Suprapubic skin (tissue), 4 donors: ENCODE data around the gene ZNF730. TPM values are rescaled to one million over a fixed set of nuclear protein-coding genes. Genes with fewer than 3 reads are reported as not detected.
"Not testable (repeated sequence)": the region's sequence is repeated elsewhere in the genome, so short reads cannot be mapped to it uniquely, and the experiment has no call there.

Source experiments
- DNase-seq, 2 donors: peaks; one replicate each; pipeline ENCODE4 v3.0.0-alpha.2; 2019; ENCODE audit warnings: low spot score in 2 of 2
- H3K27ac ChIP-seq: fragments of 200-600 bp; sonication (generic); one replicate; pipeline ENCODE4 v1.5.1; 2019
- H3K27me3 ChIP-seq: fragments of 200-600 bp; sonication (generic); one replicate; pipeline ENCODE4 v1.5.1; 2019
- H3K36me3 ChIP-seq: fragments of 200-600 bp; sonication (generic); one replicate; pipeline ENCODE4 v1.5.1; 2019
- H3K4me1 ChIP-seq: fragments of 200-600 bp; sonication (generic); one replicate; pipeline ENCODE4 v1.5.1; 2019
- H3K4me3 ChIP-seq: fragments of 200-600 bp; sonication (generic); one replicate; pipeline ENCODE4 v1.5.1; 2019; ENCODE audit warnings: mild to moderate bottlenecking
- H3K9me3 ChIP-seq: fragments of 200-600 bp; sonication (generic); one replicate; pipeline ENCODE4 v1.5.1; 2019
- CTCF ChIP-seq, 2 donors: fragments of 200-600 bp in 1 of 2; fragments of 450-650 bp in 1 of 2; sonication (generic) in 1 of 2; IDR thresholded peaks; one replicate each; pipeline ENCODE4 v1.5.1; 2016 to 2019; ENCODE audit warnings: antibody characterized with exemption in 2 of 2, mild to moderate bottlenecking in 1 of 2, moderate library complexity in 1 of 2
- EP300 ChIP-seq: sonication (generic); formaldehyde crosslinking; IDR thresholded peaks from one replicate; pipeline ENCODE4 v1.6.1; 2017; ENCODE audit warnings: antibody characterized with exemption
- POLR2A ChIP-seq, 2 donors: fragments of 450-650 bp; IDR thresholded peaks; one replicate each; pipeline ENCODE4 v1.6.1; 2017; ENCODE audit warnings: antibody characterized with exemption in 2 of 2, mild to moderate bottlenecking in 2 of 2, moderate library complexity in 2 of 2
- POLR2AphosphoS5 ChIP-seq, 3 donors: sonication (generic); formaldehyde crosslinking; IDR thresholded peaks; one replicate each; pipeline ENCODE4 v1.6.1; 2017; ENCODE audit warnings: antibody characterized with exemption in 3 of 3
- WGBS: methylation state at CpG from one replicate; pipeline ENCODE4 v1.1.5; 2018; 5-methylcytosine and 5-hydroxymethylcytosine counted together
- total RNA-seq, 4 donors: library from RNA; depleted of rRNA; stranded (reverse); fragments of >200 nt; gene quantifications; one replicate each; pipeline ENCODE4 v1.1.0, GENCODE V29; 2016

The ZNF730 gene
- total RNA-seq, 4 donors from 2014 or later, result not detected

DNA sequence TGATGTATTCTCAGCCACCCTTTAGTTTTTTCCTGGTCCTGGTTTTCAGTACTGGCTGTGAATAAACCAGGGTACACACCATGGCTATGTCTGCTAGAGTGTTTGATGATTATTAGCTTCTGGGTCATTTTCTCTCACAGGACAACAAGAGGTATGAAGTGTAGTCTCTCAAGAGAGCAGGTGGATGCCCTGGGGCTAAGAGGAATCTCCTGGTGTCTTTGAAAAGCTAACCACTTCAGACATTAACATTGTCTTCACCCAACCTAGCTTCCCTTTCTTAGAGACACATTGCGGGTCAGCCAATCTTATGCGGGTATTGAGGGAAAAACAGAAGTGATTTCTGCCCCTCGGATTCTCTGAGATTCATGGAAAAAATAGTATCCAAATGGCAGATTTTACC, 1.6 kb downstream of the ZNF730 start:
- peaks cover 7% of the 10 kb centered on the region for H3K4me1 ChIP-seq
- TF ChIP-seq EP300 (no peak), POLR2A (IDR thresholded peaks at IDR 0.05) (no peak), POLR2AphosphoS5 (IDR thresholded peaks at IDR 0.05) (no peak), CTCF (IDR thresholded peaks at IDR 0.05) (no peak)
- no peak overlapping the region for H3K4me3 ChIP-seq
- no peaks in the 10 kb centered on the region for H3K27me3 ChIP-seq
- WGBS, result 80% methylated on average over 3 of the region's 3 CpGs
- no peak overlapping the region for H3K27ac ChIP-seq
- no peaks in the 10 kb centered on the region for H3K36me3 ChIP-seq
- no peaks in the 10 kb centered on the region for H3K9me3 ChIP-seq
- no peak for DNase-seq

DNA sequence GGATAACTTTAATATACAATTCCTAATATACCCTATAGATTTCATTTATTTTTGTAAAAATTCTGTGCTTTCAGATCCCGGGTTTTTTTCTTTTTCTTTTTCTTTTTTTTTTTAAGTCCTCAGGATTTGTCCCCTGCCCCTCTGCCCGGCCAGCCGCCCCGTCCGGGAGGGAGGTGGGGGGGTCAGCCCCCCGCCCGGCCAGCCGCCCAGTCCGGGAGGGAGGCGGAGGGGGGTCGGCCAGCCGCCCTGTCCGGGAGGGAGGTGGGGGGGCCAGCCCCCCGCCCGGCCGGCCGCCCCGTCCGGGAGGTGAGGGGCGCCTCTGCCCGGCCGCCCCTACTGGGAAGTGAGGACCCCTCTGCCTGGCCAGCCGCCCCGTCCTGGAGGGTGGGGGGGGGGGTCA, 17.4 kb downstream of the ZNF730 start:
- not testable (repeated sequence) for H3K4me3 ChIP-seq, H3K27ac ChIP-seq
- 61% methylated on average over 10 of the region's 24 CpGs for WGBS

DNA sequence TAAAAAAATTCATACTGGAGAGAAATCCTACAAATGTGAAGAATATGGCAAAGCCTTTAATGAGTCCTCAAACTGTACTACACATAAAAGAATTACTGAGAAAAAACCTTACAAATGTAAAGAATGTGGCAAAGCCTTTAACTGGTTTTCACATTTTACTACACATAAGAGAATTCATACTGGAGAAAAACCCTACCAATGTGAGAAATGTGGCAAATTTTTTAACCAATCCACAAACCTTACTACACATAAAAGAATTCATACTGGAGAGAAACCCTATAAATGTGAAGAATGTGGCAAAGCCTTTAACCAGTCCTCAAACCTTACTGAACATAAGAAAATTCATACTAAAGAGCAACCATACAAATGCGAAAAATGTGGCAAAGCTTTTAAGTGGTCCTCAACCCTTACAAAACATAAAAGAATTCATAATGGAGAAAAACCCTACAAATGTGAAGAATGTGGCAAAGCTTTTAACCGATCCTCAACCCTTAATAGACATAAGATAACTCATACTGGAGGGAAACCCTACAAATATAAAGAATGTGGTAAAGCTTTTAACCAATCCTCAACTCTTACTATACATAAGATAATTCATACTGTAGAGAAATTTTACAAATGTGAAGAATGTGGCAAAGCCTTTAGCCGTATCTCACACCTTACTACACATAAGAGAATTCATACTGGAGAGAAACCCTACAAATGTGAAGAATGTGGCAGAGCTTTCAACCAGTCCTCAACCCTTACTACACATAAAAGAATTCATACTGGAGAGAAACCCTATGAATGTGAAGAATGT, 29.0 kb downstream of the ZNF730 start:
- no peak for DNase-seq
- H3K9me3 ChIP-seq, result peaks cover 32% of the 10 kb centered on the region
- H3K4me1 ChIP-seq, result no peaks in the 10 kb centered on the region
- H3K27ac ChIP-seq, result no peak overlapping the region
- TF ChIP-seq POLR2A (IDR thresholded peaks at IDR 0.05), result no peak
- TF ChIP-seq CTCF (IDR thresholded peaks at IDR 0.05), result no peak
- no peak for TF ChIP-seq POLR2AphosphoS5 (IDR thresholded peaks at IDR 0.05)
- no peak for TF ChIP-seq EP300
- 93% methylated on average over 3 of the region's 3 CpGs for WGBS
- no peak overlapping the region for H3K4me3 ChIP-seq
- no peaks in the 10 kb centered on the region for H3K36me3 ChIP-seq
- no peaks in the 10 kb centered on the region for H3K27me3 ChIP-seq

More for the DNA sequence above, 17.4 kb downstream of the ZNF730 start:
- not testable (repeated sequence) for DNase-seq, H3K36me3 ChIP-seq, H3K27me3 ChIP-seq, H3K9me3 ChIP-seq, H3K4me1 ChIP-seq

DNA sequence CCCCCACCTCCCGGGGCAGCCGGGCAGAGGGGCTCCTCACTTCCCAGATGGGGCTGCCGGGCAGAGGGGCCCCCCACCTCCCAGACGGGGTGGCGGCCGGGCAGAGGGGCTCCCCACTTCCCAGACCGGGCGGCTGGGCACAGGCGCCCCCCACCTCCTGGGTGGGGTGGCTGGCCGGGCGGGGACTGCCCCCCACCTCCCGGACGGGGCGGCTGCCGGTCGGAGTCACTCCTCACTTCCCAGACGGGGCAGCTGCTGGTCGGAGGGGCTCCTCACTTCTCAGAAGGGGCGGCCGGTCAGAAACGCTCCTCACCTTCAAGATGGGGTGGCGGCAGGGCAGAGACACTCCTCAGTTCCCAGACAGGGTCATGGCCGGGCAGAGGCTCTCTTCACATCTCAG, 43.9 kb downstream of the ZNF730 start:
- no peaks in the 10 kb centered on the region for H3K27me3 ChIP-seq
- no peak overlapping the region for H3K27ac ChIP-seq
- no peaks in the 10 kb centered on the region for H3K36me3 ChIP-seq
- peaks cover 12% of the 10 kb centered on the region for H3K9me3 ChIP-seq
- DNase-seq, result no peak
- 100% methylated on average over 2 of the region's 23 CpGs for WGBS
- H3K4me3 ChIP-seq, result no peak overlapping the region
- no peaks in the 10 kb centered on the region for H3K4me1 ChIP-seq
- no peak for TF ChIP-seq POLR2A (IDR thresholded peaks at IDR 0.05)
- TF ChIP-seq EP300, result no peak
- TF ChIP-seq POLR2AphosphoS5 (IDR thresholded peaks at IDR 0.05), result no peak
- TF ChIP-seq CTCF (IDR thresholded peaks at IDR 0.05), result no peak

GRCh38 chr19:23168286-23168685, 51.5 kb downstream of the ZNF730 start:
- 5% methylated on average over 9 of the region's 9 CpGs for WGBS
- H3K4me3 ChIP-seq, H3K36me3 ChIP-seq, H3K4me1 ChIP-seq, H3K27me3 ChIP-seq, H3K9me3 ChIP-seq, H3K27ac ChIP-seq, DNase-seq: not testable (repeated sequence)

- H3K9me3 ChIP-seq, result peaks cover 13% of the 10 kb centered on the region
- DNase-seq, result no peak
- no peaks in the 10 kb centered on the region for H3K4me1 ChIP-seq
- TF ChIP-seq CTCF (IDR thresholded peaks at IDR 0.05) (no peak), POLR2AphosphoS5 (IDR thresholded peaks at IDR 0.05) (no peak), POLR2A (IDR thresholded peaks at IDR 0.05) (no peak), EP300 (no peak)
- no peaks in the 10 kb centered on the region for H3K36me3 ChIP-seq
- H3K27me3 ChIP-seq, result no peaks in the 10 kb centered on the region
- WGBS, result 82% methylated on average over 11 of the region's 11 CpGs
- H3K4me3 ChIP-seq, result no peak overlapping the region
- no peak overlapping the region for H3K27ac ChIP-seq
Measured at GRCh38 chr19:23183251-23183650, 66.4 kb downstream of the ZNF730 start.
